Neural cell (in vitro differentiated cells): ENCODE data around the gene SPDL1. TPM values are rescaled to one million over a fixed set of nuclear protein-coding genes. Genes with fewer than 3 reads are reported as not detected.
A peak's percentile ranks its signal among the peaks of the same experiment; 100 is the strongest.

Experiments used
- H2AFZ ChIP-seq: fragments of 200-600, 300-800 bp; sonication (generic), shearing (Covaris generic); 2 replicates; pipeline ENCODE4 v1.6.0; 2014; ENCODE audit warnings: low read depth, mild to moderate bottlenecking, antibody characterized with exemption, low read length, moderate library complexity
- H3F3A ChIP-seq: fragments of 200-600 bp; shearing (Covaris generic); 2 replicates; pipeline ENCODE4 v1.6.1; 2016; ENCODE audit warnings: mild to moderate bottlenecking, moderate library complexity, mixed read lengths, antibody characterized with exemption, low read length; ENCODE audit not compliant: insufficient read depth, poor library complexity, severe bottlenecking
- H3K27ac ChIP-seq: fragments of 200-600, 300-800 bp; sonication (generic), shearing (Covaris generic); 2 replicates; pipeline ENCODE4 v1.5.1; 2014; ENCODE audit warnings: mild to moderate bottlenecking, low read length, moderate library complexity
- H3K27me3 ChIP-seq: fragments of 300-800, 200-600 bp; sonication (generic), shearing (Covaris generic); 2 replicates; pipeline ENCODE4 v1.6.0; 2014; ENCODE audit warnings: mild to moderate bottlenecking, low read depth, low read length, moderate library complexity; ENCODE audit not compliant: insufficient read depth
- H3K36me3 ChIP-seq: fragments of 300-800, 200-600 bp; sonication (generic), shearing (Covaris generic); 2 replicates; pipeline ENCODE4 v1.5.1; 2014; ENCODE audit warnings: mild to moderate bottlenecking, antibody characterized with exemption, low read length, moderate library complexity; ENCODE audit not compliant: insufficient read depth
- H3K4me2 ChIP-seq: fragments of 300-800, 200-600 bp; sonication (generic), shearing (Covaris generic); 2 replicates; pipeline ENCODE4 v1.6.0; 2014; ENCODE audit warnings: mild to moderate bottlenecking, low read length
- H3K4me3 ChIP-seq: fragments of 300-800, 200-600 bp; sonication (generic), shearing (Covaris generic); 2 replicates; pipeline ENCODE4 v1.5.1; 2014; ENCODE audit warnings: mild to moderate bottlenecking, low read length, moderate library complexity
- H3K79me2 ChIP-seq: fragments of 200-600 bp; shearing (Covaris generic); replicated peaks from 2 replicates; pipeline ENCODE4 v1.6.0; 2014; ENCODE audit warnings: mild to moderate bottlenecking, low read length, moderate library complexity; ENCODE audit not compliant: insufficient read depth
- H3K9ac ChIP-seq: fragments of 300-800, 200-600 bp; sonication (generic), shearing (Covaris generic); 2 replicates; pipeline ENCODE4 v1.6.1; 2016; ENCODE audit warnings: mild to moderate bottlenecking, low read length, mixed read lengths
- H3K9me2 ChIP-seq: fragments of 200-600 bp; shearing (Covaris generic); 2 replicates; pipeline ENCODE4 v1.6.1; 2016; ENCODE audit warnings: mild to moderate bottlenecking, low read length, mixed read lengths; ENCODE audit not compliant: insufficient read depth
- H3K9me3 ChIP-seq: fragments of 200-600, 300-800 bp; sonication (generic), shearing (Covaris generic); 2 replicates; pipeline ENCODE4 v1.6.1; 2016; ENCODE audit warnings: mild to moderate bottlenecking, mixed run types, low read length, moderate library complexity, mixed read lengths
- H4K20me1 ChIP-seq: fragments of 200-600 bp; shearing (Covaris generic); 2 replicates; pipeline ENCODE4 v1.6.1; 2016; ENCODE audit warnings: mild to moderate bottlenecking, mixed run types; ENCODE audit not compliant: insufficient read depth
- CTCF ChIP-seq: fragments of 450-650 bp; IDR thresholded peaks from 2 replicates; pipeline ENCODE4 v1.5.1; 2014; ENCODE audit warnings: antibody characterized with exemption, mild to moderate bottlenecking, moderate library complexity; ENCODE audit not compliant: poor library complexity, severe bottlenecking
- EP300 ChIP-seq: fragments of 450-650 bp; conservative IDR thresholded peaks from 2 replicates; pipeline ENCODE4 v1.6.1; 2014; ENCODE audit warnings: antibody characterized with exemption, mild to moderate bottlenecking, moderate library complexity; ENCODE audit not compliant: poor library complexity, severe bottlenecking
- EZH2 ChIP-seq: fragments of 200-600, 300-800 bp; shearing (Covaris generic), sonication (generic); IDR thresholded peaks from 2 replicates; pipeline ENCODE4 v1.6.1; 2014; ENCODE audit warnings: antibody characterized with exemption, low read length, borderline replicate concordance, mild to moderate bottlenecking; ENCODE audit not compliant: insufficient read depth, poor library complexity, severe bottlenecking
- MXI1 ChIP-seq: fragments of 450-650 bp; conservative IDR thresholded peaks from 2 replicates; pipeline ENCODE4 v1.6.1; 2014; ENCODE audit warnings: antibody characterized with exemption, mild to moderate bottlenecking; ENCODE audit not compliant: poor library complexity, severe bottlenecking
- POLR2AphosphoS5 ChIP-seq: IDR thresholded peaks from 2 replicates; pipeline ENCODE4 v1.6.1; 2012
- RAD21 ChIP-seq: fragments of 450-650 bp; conservative IDR thresholded peaks from 2 replicates; pipeline ENCODE4 v1.6.1; 2014; ENCODE audit warnings: antibody characterized with exemption, mild to moderate bottlenecking, moderate library complexity
- SMC3 ChIP-seq: fragments of 450-650 bp; conservative IDR thresholded peaks from 2 replicates; pipeline ENCODE4 v1.6.1; 2014; ENCODE audit warnings: antibody characterized with exemption, mild to moderate bottlenecking, moderate library complexity; ENCODE audit not compliant: poor library complexity
- TAF1 ChIP-seq: IDR thresholded peaks from 2 replicates; pipeline ENCODE4 v1.6.1; 2012; ENCODE audit warnings: low read depth
- polyA plus RNA-seq: library from polyadenylated mRNA; depleted of rRNA; stranded (reverse); fragments of >200 nt; gene quantifications from 2 replicates; pipeline ENCODE4 v1.2.3, GENCODE V29; 2014
- TF ChIP-seq, protein P1 (sequence below): IDR thresholded peaks from 2 replicates; pipeline ENCODE4 v1.6.1; 2012; ENCODE audit warnings: borderline replicate concordance

SPDL1 gene
- polyA plus RNA-seq, 1 donor from 2014 or later, result 26.6 TPM

DNA sequence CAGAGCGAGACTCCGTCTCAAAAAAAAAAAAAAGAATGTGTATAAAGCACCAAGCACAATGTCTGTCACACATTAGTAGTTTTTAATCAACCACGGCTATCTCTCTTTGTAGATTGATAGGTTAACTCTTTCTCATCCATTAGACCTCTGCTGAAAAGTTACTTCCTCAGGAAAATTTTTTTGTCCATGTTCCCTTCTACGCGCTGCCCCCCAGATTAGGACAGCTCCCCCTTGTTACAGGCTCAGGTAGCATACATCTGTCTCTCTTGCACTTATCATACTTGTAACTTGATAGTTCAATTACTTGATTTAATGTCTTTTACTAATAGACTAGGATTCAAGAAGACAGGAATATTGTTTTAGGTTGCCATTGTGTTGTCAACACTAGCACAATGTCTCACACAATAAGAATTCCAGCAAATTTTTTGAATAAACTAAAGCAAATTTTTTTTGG lies 1.5 kb downstream of the SPDL1 start:
- Histone ChIP-seq H3K27me3 (no peaks in the 10 kb centered on the region), H2AFZ (no peak overlapping the region), H3K9ac (no peak overlapping the region), H3K4me2 (no peak overlapping the region), H4K20me1 (no peaks in the 10 kb centered on the region), H3F3A (no peaks in the 10 kb centered on the region), H3K9me2 (no peaks in the 10 kb centered on the region), H3K36me3 (no peaks in the 10 kb centered on the region), H3K4me3 (peak overlapping the region; percentile 82), H3K79me2 (peaks cover 13% of the 10 kb centered on the region), H3K27ac (no peak overlapping the region), H3K9me3 (no peaks in the 10 kb centered on the region)
- no peak for TF ChIP-seq MXI1
- TF ChIP-seq EZH2, result no peak
- no peak for TF ChIP-seq RAD21
- no peak for TF ChIP-seq TAF1
- no peak for TF ChIP-seq POLR2AphosphoS5
- no peak for TF ChIP-seq SMC3
- TF ChIP-seq, protein P1, sequence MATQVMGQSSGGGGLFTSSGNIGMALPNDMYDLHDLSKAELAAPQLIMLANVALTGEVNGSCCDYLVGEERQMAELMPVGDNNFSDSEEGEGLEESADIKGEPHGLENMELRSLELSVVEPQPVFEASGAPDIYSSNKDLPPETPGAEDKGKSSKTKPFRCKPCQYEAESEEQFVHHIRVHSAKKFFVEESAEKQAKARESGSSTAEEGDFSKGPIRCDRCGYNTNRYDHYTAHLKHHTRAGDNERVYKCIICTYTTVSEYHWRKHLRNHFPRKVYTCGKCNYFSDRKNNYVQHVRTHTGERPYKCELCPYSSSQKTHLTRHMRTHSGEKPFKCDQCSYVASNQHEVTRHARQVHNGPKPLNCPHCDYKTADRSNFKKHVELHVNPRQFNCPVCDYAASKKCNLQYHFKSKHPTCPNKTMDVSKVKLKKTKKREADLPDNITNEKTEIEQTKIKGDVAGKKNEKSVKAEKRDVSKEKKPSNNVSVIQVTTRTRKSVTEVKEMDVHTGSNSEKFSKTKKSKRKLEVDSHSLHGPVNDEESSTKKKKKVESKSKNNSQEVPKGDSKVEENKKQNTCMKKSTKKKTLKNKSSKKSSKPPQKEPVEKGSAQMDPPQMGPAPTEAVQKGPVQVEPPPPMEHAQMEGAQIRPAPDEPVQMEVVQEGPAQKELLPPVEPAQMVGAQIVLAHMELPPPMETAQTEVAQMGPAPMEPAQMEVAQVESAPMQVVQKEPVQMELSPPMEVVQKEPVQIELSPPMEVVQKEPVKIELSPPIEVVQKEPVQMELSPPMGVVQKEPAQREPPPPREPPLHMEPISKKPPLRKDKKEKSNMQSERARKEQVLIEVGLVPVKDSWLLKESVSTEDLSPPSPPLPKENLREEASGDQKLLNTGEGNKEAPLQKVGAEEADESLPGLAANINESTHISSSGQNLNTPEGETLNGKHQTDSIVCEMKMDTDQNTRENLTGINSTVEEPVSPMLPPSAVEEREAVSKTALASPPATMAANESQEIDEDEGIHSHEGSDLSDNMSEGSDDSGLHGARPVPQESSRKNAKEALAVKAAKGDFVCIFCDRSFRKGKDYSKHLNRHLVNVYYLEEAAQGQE, result no peak

DNA sequence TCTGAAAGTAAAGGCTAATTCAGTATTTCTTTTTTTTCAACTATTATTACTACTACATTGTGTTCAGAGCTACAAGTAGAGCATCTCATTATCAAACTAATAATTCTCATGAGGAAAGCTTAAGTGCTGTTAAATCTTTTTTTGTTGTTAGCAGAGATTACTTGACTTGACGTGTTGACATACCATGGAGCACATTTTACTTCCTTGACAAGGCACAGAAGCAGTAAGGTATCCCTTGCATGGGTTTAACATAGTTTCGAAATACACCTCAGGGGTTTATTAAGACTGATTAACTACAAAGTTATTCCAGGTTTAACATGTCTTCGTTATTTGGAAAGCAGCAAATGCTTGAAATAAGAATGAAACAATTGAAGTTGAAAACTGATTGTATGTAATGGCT lies 7.0 kb downstream of the SPDL1 start:
- no peaks in the 10 kb centered on the region for H4K20me1 ChIP-seq
- H3K36me3 ChIP-seq, result peaks cover 4% of the 10 kb centered on the region
- no peak for TF ChIP-seq RAD21
- no peak for TF ChIP-seq POLR2AphosphoS5
- no peak for TF ChIP-seq MXI1
- TF ChIP-seq CTCF, result no peak
- no peak for TF ChIP-seq EZH2
- no peak for TF ChIP-seq SMC3
- TF ChIP-seq, protein P1, result no peak
- TF ChIP-seq EP300, result no peak

More for the DNA sequence above, 7.0 kb downstream of the SPDL1 start:
- Histone ChIP-seq H3K27me3 (no peaks in the 10 kb centered on the region), H3K4me3 (no peak overlapping the region), H3F3A (no peaks in the 10 kb centered on the region), H3K79me2 (no peaks in the 10 kb centered on the region), H3K9me2 (no peaks in the 10 kb centered on the region), H2AFZ (no peak overlapping the region), H3K9ac (no peak overlapping the region), H3K4me2 (no peak overlapping the region), H3K27ac (no peak overlapping the region), H3K9me3 (no peaks in the 10 kb centered on the region)
